ENCODE data around the gene BAIAP2L2. TPM values are rescaled to one million over a fixed set of nuclear protein-coding genes. Genes with fewer than 3 reads are reported as not detected.

The BAIAP2L2 gene
- total RNA-seq, 2 donors from 2014 or later = 1.3 to 1.4 TPM

- H3K9me3 Mint-ChIP-seq = no peaks in the 10 kb centered on the region
- H3K4me3 Mint-ChIP-seq = no peak overlapping the region
- H3K27me3 Mint-ChIP-seq (ENCODE audit: low read depth) = no peaks in the 10 kb centered on the region
- peaks cover 2 to 7% of the 10 kb centered on the region in 2 donors for H3K36me3 Mint-ChIP-seq (ENCODE audit: insufficient read depth in 2 of 2)
- peak overlapping the region; percentile 7 for H3K27ac Mint-ChIP-seq
- no peak for ATAC-seq (replicated peaks in 1 of 2)
- no peak for DNase-seq
- peaks cover 7% of the 10 kb centered on the region for H3K4me1 Mint-ChIP-seq (ENCODE audit: low read depth)
Measured at GRCh38 chr22:38137876-38138687, 27.6 kb upstream of the BAIAP2L2 start.

DNA sequence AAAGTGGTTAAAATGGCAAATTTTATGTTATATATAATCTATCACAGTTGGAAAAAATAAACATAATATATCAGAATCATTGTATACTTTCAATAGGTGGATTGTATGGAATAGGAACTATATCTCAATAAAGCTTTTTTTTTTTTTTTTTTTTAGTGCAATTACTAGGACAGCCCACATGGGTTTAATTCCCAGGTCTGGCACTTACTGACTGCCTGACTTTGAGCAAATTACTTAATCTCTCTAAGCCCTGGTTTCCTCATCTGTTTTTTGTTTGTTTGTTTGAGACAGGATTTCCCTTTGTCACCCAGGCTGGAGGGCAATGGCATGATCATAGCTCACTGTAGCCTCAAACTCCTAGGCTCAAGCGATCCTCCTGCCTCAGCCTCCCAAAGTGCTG is 26.1 kb upstream of the BAIAP2L2 start:
- no peaks in the 10 kb centered on the region for H3K9me3 Mint-ChIP-seq

DNA sequence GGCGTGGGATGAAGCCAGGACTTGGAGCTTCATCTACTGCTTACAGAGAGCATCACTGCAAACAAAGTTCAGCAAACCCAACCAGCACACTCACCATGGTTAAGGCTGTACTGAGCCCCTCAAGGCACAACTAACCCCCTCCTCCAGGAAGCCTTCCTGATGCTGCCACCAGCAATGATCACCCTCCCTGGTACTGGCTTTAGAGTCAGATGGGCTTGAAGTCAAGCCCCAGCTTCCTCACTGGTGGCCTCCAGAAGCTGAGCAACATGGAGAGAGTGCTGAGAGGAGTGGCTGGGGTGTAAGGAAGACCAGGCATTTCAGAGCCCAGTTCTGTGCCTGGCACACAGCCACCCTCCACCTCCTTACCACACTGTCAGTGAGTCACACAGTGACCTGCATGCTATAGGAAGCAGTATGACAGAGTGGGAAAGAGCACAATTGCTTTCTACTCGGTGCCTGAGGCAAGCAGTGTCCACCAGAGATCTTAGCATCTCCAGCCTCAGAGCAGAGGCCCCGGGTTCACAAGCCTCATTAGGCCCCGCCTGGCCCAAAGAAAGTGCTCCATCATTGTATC is 24.7 kb upstream of the BAIAP2L2 start:
- Mint-ChIP-seq H3K27me3 (ENCODE audit: low read depth) (no peaks in the 10 kb centered on the region), H3K4me3 (no peak overlapping the region), H3K27ac (no peak overlapping the region), H3K36me3 (ENCODE audit: insufficient read depth in 2 of 2) (peaks cover 2 to 7% of the 10 kb centered on the region in 2 donors), H3K9me3 (no peaks in the 10 kb centered on the region), H3K4me1 (ENCODE audit: low read depth) (peaks cover 6% of the 10 kb centered on the region)
- ATAC-seq (replicated peaks in 1 of 2) = peak; percentile 44 to 78
- DNase-seq = no peak

More for the DNA sequence above, 26.1 kb upstream of the BAIAP2L2 start:
- no peak for DNase-seq
- Mint-ChIP-seq H3K4me3 (no peak overlapping the region), H3K27me3 (ENCODE audit: low read depth) (no peaks in the 10 kb centered on the region), H3K4me1 (ENCODE audit: low read depth) (peaks cover 6% of the 10 kb centered on the region), H3K27ac (no peak overlapping the region), H3K36me3 (ENCODE audit: insufficient read depth in 2 of 2) (peaks cover 2 to 7% of the 10 kb centered on the region in 2 donors)
- ATAC-seq (replicated peaks in 1 of 2) = no peak

- Mint-ChIP-seq H3K9me3 (no peaks in the 10 kb centered on the region), H3K4me3 (no peak overlapping the region)
Measured at GRCh38 chr22:38133331-38133730, 22.8 kb upstream of the BAIAP2L2 start.

GRCh38 chr22:38132794-38133193 is 22.3 kb upstream of the BAIAP2L2 start:
- Mint-ChIP-seq H3K9me3 (no peaks in the 10 kb centered on the region), H3K27me3 (ENCODE audit: low read depth) (no peaks in the 10 kb centered on the region), H3K36me3 (ENCODE audit: insufficient read depth in 2 of 2) (peaks cover 0 to 4% of the 10 kb centered on the region in 2 donors), H3K27ac (no peak overlapping the region), H3K4me3 (no peak overlapping the region), H3K4me1 (ENCODE audit: low read depth) (peaks cover 6% of the 10 kb centered on the region)
- ATAC-seq (replicated peaks in 1 of 2) (no peak), DNase-seq (no peak)

More at GRCh38 chr22:38133331-38133730, 22.8 kb upstream of the BAIAP2L2 start:
- DNase-seq (no peak), ATAC-seq (replicated peaks in 1 of 2) (no peak)
- Mint-ChIP-seq H3K4me1 (ENCODE audit: low read depth) (peaks cover 6% of the 10 kb centered on the region), H3K36me3 (ENCODE audit: insufficient read depth in 2 of 2) (peaks cover 0 to 4% of the 10 kb centered on the region in 2 donors), H3K27me3 (ENCODE audit: low read depth) (no peaks in the 10 kb centered on the region), H3K27ac (no peak overlapping the region)

- Mint-ChIP-seq H3K4me3 (no peak overlapping the region), H3K27me3 (ENCODE audit: low read depth) (no peaks in the 10 kb centered on the region), H3K4me1 (ENCODE audit: low read depth) (peaks cover 6% of the 10 kb centered on the region), H3K27ac (no peak overlapping the region), H3K36me3 (ENCODE audit: insufficient read depth in 2 of 2) (peaks cover 0 to 3% of the 10 kb centered on the region in 2 donors), H3K9me3 (no peaks in the 10 kb centered on the region)
- DNase-seq (no peak), ATAC-seq (replicated peaks in 1 of 2) (no peak)
Measured at GRCh38 chr22:38132136-38132535, 21.7 kb upstream of the BAIAP2L2 start.

DNA sequence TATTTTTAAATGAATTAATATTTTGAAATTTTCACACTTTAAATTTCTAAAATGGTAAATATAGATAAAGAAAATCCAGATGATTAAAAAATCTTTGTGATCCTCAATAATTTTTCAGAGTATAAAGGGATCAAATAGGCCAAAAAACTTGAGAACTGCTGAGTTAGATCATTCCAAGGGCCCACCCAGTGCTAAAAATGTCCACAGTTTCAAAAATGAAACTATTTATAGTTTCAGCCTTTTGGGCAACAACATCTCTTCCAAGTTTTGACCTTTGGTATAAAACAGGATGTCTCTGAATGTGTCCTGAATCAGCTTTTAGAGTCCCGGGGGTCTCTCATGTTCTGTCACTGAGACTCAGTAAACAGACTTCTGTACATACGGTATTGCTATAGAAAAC is 20.9 kb upstream of the BAIAP2L2 start:
- Mint-ChIP-seq H3K27me3 (ENCODE audit: low read depth) (no peaks in the 10 kb centered on the region), H3K36me3 (ENCODE audit: insufficient read depth in 2 of 2) (peaks cover 0 to 3% of the 10 kb centered on the region in 2 donors), H3K27ac (no peak overlapping the region), H3K9me3 (no peaks in the 10 kb centered on the region), H3K4me3 (no peak overlapping the region), H3K4me1 (ENCODE audit: low read depth) (peaks cover 6% of the 10 kb centered on the region)
- DNase-seq (no peak), ATAC-seq (replicated peaks in 1 of 2) (no peak)

DNA sequence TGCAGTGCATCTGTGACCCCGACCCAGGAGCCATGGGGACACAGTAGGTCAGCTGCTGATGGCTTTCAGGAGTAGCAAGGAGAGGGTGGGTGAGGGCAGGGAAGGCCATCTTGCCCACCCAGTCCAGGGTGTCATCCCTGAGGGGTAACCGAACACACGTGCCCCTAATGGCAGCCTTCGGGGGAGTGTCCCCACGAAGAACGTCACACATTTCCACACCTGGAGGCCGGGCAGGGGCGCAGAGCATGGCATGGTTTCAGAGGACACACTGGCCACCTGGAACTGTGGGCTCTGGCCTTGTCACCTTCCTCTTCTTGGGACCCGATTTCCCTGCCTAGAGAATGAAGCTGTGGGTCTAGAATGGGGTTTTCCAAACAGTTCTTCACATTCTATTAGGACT is 19.4 kb upstream of the BAIAP2L2 start:
- no peak for DNase-seq
- Mint-ChIP-seq H3K27ac (no peak overlapping the region), H3K4me3 (no peak overlapping the region), H3K27me3 (ENCODE audit: low read depth) (no peaks in the 10 kb centered on the region), H3K36me3 (ENCODE audit: insufficient read depth in 2 of 2) (no peaks in the 10 kb centered on the region), H3K4me1 (ENCODE audit: low read depth) (no peaks in the 10 kb centered on the region), H3K9me3 (no peaks in the 10 kb centered on the region)
- no peak for ATAC-seq (replicated peaks in 1 of 2)

- no peak for ATAC-seq (replicated peaks in 1 of 2)
- Mint-ChIP-seq H3K4me3 (no peak overlapping the region), H3K27ac (no peak overlapping the region), H3K27me3 (ENCODE audit: low read depth) (no peaks in the 10 kb centered on the region), H3K9me3 (no peaks in the 10 kb centered on the region), H3K36me3 (ENCODE audit: insufficient read depth in 2 of 2) (no peaks in the 10 kb centered on the region), H3K4me1 (ENCODE audit: low read depth) (peaks cover 4% of the 10 kb centered on the region)
- DNase-seq = no peak
Measured at GRCh38 chr22:38129021-38129420, 18.5 kb upstream of the BAIAP2L2 start.

GRCh38 chr22:38127869-38128268 is 17.4 kb upstream of the BAIAP2L2 start:
- H3K36me3 Mint-ChIP-seq (ENCODE audit: insufficient read depth in 2 of 2) = no peaks in the 10 kb centered on the region
- H3K4me1 Mint-ChIP-seq (ENCODE audit: low read depth) = peaks cover 4% of the 10 kb centered on the region
- ATAC-seq (replicated peaks in 1 of 2) = no peak
- no peak overlapping the region for H3K27ac Mint-ChIP-seq
- no peaks in the 10 kb centered on the region for H3K9me3 Mint-ChIP-seq
- DNase-seq = no peak
- no peaks in the 10 kb centered on the region for H3K27me3 Mint-ChIP-seq (ENCODE audit: low read depth)
- H3K4me3 Mint-ChIP-seq = no peak overlapping the region

DNA sequence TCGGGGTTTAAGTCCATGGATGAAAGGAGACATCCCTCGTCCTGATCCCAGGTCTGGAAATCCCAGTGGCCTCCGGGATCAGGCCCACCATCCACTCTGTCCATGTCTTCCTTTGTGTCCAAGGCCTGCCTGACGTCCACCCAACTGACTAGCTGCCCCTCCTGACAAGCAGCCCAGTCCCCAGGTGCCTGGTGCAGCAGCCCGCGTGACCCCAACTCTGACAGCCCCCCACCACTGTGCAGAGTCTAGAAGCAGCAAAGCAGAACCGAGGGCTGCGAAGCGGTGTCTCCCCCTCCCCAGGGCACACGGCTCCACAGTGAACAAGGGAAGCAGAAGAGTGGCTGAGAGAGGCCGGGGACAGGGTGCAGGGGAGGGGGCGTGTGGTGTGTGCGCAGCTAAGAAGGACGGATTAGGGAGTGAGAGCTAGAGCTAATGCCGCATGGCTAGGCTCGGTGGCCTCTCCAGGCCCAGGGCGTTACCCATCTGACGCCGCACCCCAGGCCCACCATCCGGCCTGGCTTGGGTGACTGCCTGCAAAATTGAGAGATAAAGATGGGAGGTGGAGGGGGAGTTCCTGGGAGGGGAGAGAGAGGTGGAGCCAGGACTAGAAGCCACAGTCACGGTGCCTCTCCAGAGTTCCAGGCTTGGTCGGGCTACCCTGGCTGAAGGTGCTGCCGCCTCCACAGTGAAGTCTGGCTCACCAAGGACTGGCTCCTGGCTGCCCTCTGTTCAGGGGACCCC is 16.6 kb upstream of the BAIAP2L2 start:
- DNase-seq (no peak), ATAC-seq (replicated peaks in 1 of 2) (no peak)
- Mint-ChIP-seq H3K27ac (peak overlapping the region; percentile 35), H3K27me3 (ENCODE audit: low read depth) (no peaks in the 10 kb centered on the region), H3K9me3 (no peaks in the 10 kb centered on the region), H3K4me3 (no peak overlapping the region), H3K4me1 (ENCODE audit: low read depth) (peaks cover 4% of the 10 kb centered on the region), H3K36me3 (ENCODE audit: insufficient read depth in 2 of 2) (no peaks in the 10 kb centered on the region)

DNA sequence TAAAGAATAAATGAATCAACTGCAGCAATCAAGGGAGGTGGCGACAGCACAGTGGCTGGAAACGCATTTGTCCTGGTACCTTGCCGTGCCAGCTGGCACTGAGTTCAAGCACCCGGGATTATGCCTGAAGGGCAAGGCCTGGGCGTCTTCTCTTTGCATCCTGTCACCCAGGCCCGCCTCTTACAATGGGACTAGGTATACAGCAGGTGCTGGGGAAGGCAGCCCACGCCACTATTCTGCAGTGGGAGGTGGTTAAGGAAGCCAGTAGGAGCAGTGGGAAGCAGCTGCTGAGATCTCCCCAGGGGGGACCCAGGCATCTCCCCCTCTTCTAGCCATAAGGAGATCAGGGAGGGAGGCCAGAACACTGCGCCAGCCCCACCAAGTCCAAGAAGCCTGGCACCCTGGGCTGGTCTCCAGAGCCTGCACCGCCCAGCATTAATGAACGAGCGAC is 15.3 kb upstream of the BAIAP2L2 start:
- Mint-ChIP-seq H3K4me3 (no peak overlapping the region), H3K9me3 (no peaks in the 10 kb centered on the region), H3K4me1 (ENCODE audit: low read depth) (peaks cover 4% of the 10 kb centered on the region), H3K36me3 (ENCODE audit: insufficient read depth in 2 of 2) (no peaks in the 10 kb centered on the region), H3K27ac (no peak overlapping the region), H3K27me3 (ENCODE audit: low read depth) (no peaks in the 10 kb centered on the region)
- no peak for ATAC-seq (replicated peaks in 1 of 2)
- no peak for DNase-seq

DNA sequence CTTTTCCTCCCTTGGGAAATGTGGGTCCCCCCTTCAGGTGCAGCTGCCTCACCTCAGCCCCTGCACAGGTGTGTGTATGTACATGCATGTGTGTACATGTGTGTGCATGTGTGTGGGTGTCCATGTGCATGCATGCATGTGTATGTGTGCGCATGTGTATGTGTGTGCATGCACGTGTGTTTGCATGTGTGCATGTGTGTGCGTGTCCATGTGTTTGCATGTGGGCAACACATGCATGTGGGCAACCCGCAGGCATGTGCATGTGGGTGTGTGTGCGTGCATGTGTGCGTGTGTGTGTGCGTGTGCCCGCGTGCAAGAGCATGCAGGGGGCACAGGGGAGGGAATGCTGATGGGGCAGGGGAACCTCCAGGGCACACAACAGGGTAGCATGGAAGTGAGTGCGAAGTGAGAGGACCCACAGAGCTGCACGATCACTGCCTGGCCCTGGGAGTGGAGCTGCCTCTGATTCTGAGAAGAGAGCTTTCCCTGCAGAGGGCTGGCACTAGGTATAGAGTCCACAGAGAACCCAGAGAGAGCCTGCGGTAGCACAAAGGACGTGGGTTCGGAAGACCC is 14.6 kb upstream of the BAIAP2L2 start:
- Mint-ChIP-seq H3K27ac (no peak overlapping the region), H3K27me3 (ENCODE audit: low read depth) (no peaks in the 10 kb centered on the region), H3K4me3 (no peak overlapping the region), H3K9me3 (no peaks in the 10 kb centered on the region), H3K36me3 (ENCODE audit: insufficient read depth in 2 of 2) (no peaks in the 10 kb centered on the region), H3K4me1 (ENCODE audit: low read depth) (peaks cover 4% of the 10 kb centered on the region)
- ATAC-seq (replicated peaks in 1 of 2) (no peak), DNase-seq (no peak)
